GM12878 (cell line): ENCODE data around the gene ETV1. TPM values are rescaled to one million over a fixed set of nuclear protein-coding genes. Genes with fewer than 3 reads are reported as not detected.

Experiments used
- ATAC-seq: fragments of 200-7000 bp; cut with Tn5 transposase; 3 replicates; pipeline ENCODE4 v1.9.1; 2020; ENCODE audit warnings: mild to moderate bottlenecking, moderate library complexity
- BruUV-seq: library from RNA; stranded (reverse); fragments of 400-500 nt; replicated peaks from 2 replicates; lab custom pipeline; 2021; lab: Mats Ljungman, UMichigan
- CTCF ChIA-PET: fragments of 300-600 bp; sonication (Branson Sonifier 250); formaldehyde crosslinking; extraction: SDS; loops from one replicate; lab custom pipeline; 2021; ENCODE audit warnings: inconsistent platforms; lab: Yijun Ruan, JAX
- POLR2A ChIA-PET: fragments of 350-600 bp; formaldehyde crosslinking; extraction: SDS; loops from one replicate; lab custom pipeline; 2021; ENCODE audit warnings: inconsistent platforms; lab: Charles Lee
- RAD21 ChIA-PET: fragments of 300-600 bp; sonication (Branson Sonifier 250); formaldehyde crosslinking; loops from one replicate; lab custom pipeline; 2023; ENCODE audit warnings: antibody characterized with exemption; ENCODE audit not compliant: unreplicated experiment; lab: Charles Lee
- SMC1A ChIA-PET: fragments of 300-600 bp; sonication (Branson Sonifier 250); formaldehyde crosslinking; loops from one replicate; lab custom pipeline; 2023; ENCODE audit not compliant: unreplicated experiment, uncharacterized antibody; lab: Charles Lee
- DNase-seq: peaks from one replicate; pipeline ENCODE4 v3.0.0-alpha.2; 2011; ENCODE audit warnings: low read depth, low spot score
- FAIRE-seq: peaks from 3 replicates; lab custom pipeline; 2011; peaks lifted over from hg19 to GRCh38; lab: Jason Lieb, UNC
- H2AFZ ChIP-seq: 2 replicates; pipeline ENCODE4 v1.6.0; 2011; ENCODE audit warnings: low read depth, low read length, control low read depth; ENCODE audit not compliant: control insufficient read depth
- H3K27ac ChIP-seq: 2 replicates; pipeline ENCODE4 v1.5.1; 2011; ENCODE audit warnings: control low read depth; ENCODE audit not compliant: control insufficient read depth, insufficient read depth
- H3K27me3 ChIP-seq, 2 experiments: replicated peaks in 1 of 2; 2 replicates each; pipeline versions ENCODE4 v1.6.0 to v1.6.1; 2011; ENCODE audit warnings: low read length in 1 of 2; ENCODE audit not compliant: control insufficient read depth in 2 of 2, insufficient read depth in 2 of 2
- H3K36me3 ChIP-seq, 2 experiments: 2 replicates each; pipeline ENCODE4 v1.5.1; 2011; ENCODE audit warnings: low read length in 1 of 2; ENCODE audit not compliant: control insufficient read depth in 2 of 2, insufficient read depth in 2 of 2
- H3K4me1 ChIP-seq: 2 replicates; pipeline ENCODE4 v1.6.1; 2011; ENCODE audit warnings: mild to moderate bottlenecking, low read length, moderate library complexity, mixed read lengths; ENCODE audit not compliant: control insufficient read depth, insufficient read depth
- H3K4me2 ChIP-seq: 2 replicates; pipeline ENCODE4 v1.6.0; 2011; ENCODE audit warnings: control low read depth; ENCODE audit not compliant: control insufficient read depth, insufficient read depth
- H3K4me3 ChIP-seq: fragments of 200-600 bp; sonication (generic); 2 replicates; pipeline ENCODE4 v1.5.1; 2016
- H3K79me2 ChIP-seq: 2 replicates; pipeline ENCODE4 v1.6.0; 2011; ENCODE audit warnings: low read length; ENCODE audit not compliant: control insufficient read depth, insufficient read depth
- H3K9ac ChIP-seq: 2 replicates; pipeline ENCODE4 v1.8.0; 2011; ENCODE audit warnings: low read length, control low read depth, mixed read lengths; ENCODE audit not compliant: control insufficient read depth, insufficient read depth
- H3K9me3 ChIP-seq: replicated peaks from 3 replicates; pipeline ENCODE4 v1.5.1; 2011; ENCODE audit warnings: mild to moderate bottlenecking, low read length; ENCODE audit not compliant: control insufficient read depth, insufficient read depth
- H4K20me1 ChIP-seq: 2 replicates; pipeline ENCODE4 v1.6.0; 2011; ENCODE audit not compliant: control insufficient read depth, insufficient read depth
- CBFB ChIP-seq: IDR thresholded peaks from 2 replicates; pipeline ENCODE4 v1.6.1; 2016; ENCODE audit warnings: antibody characterized with exemption, low read depth
- EP300 ChIP-seq, 2 experiments: fragments of 150-350 bp in 1 of 2; IDR thresholded peaks; 2 replicates each; pipeline ENCODE4 v1.6.1; 2011 to 2012; ENCODE audit warnings: low read depth in 2 of 2, low read length in 2 of 2, borderline replicate concordance in 1 of 2, improper control_type of control experiment in 1 of 2, inconsistent platforms in 1 of 2; ENCODE audit not compliant: control insufficient read depth in 1 of 2
- NR2C2 ChIP-seq: IDR thresholded peaks from 2 replicates; pipeline ENCODE4 v1.6.1; 2011; ENCODE audit warnings: borderline replicate concordance, low read depth; ENCODE audit not compliant: control insufficient read depth, insufficient read length
- NR2F1 ChIP-seq: fragments of 450-650 bp; conservative IDR thresholded peaks from 2 replicates; pipeline ENCODE4 v1.6.1; 2017; ENCODE audit warnings: mild to moderate bottlenecking
- SRF ChIP-seq, 2 experiments: IDR thresholded peaks; 2 replicates each; pipeline ENCODE4 v1.6.1; 2011; ENCODE audit warnings: low read depth in 2 of 2, low read length in 2 of 2, mild to moderate bottlenecking in 1 of 2, moderate library complexity in 1 of 2
- ZBTB33 ChIP-seq: fragments of 450-650 bp; IDR thresholded peaks from 2 replicates; pipeline ENCODE4 v1.6.1; 2017; ENCODE audit warnings: mild to moderate bottlenecking
- ZNF217 ChIP-seq: fragments of 450-650 bp; IDR thresholded peaks from 2 replicates; pipeline ENCODE4 v1.6.1; 2017; ENCODE audit warnings: antibody characterized with exemption, mild to moderate bottlenecking
- WGBS: methylation state at CpG from one replicate; pipeline ENCODE4 v1.1.6; 2016; ENCODE audit warnings: low lambda C conversion rate; ENCODE audit not compliant: insufficient replicate concordance, insufficient coverage; ENCODE audit errors: missing lambda C conversion rate; 5-methylcytosine and 5-hydroxymethylcytosine counted together
- in situ Hi-C: fragments of 300-500 bp; cut with MboI; formaldehyde crosslinking; loops from 9 replicates; pipeline ENCODE4 v1.14.3; 2018; ENCODE audit warnings: mixed read lengths
- intact Hi-C: fragments of 100-400 bp; cut with micrococcal nuclease; formaldehyde crosslinking; loops from one replicate; pipeline ENCODE4 v1.14.2; 2022; ENCODE audit not compliant: unreplicated experiment
- polyA plus RNA-seq, 11 experiments: library from polyadenylated mRNA; depleted of rRNA in 4 of 11; unstranded in 6 of 11; stranded (reverse) in 5 of 11; fragments of >200 nt; fragmentation: Nextera tagmentation in 4 of 11; fragmentation: Illumina TruSeq in 1 of 11; extraction: Ambion mirVana in 4 of 11; extraction: Trizol in 1 of 11; gene quantifications; 1 replicate in 1 of 11; 2 replicates in 10 of 11; pipeline versions ENCODE4 v1.2.1 to v1.2.3, GENCODE V29; 2011 to 2016; ENCODE audit warnings: inconsistent platforms in 2 of 11, missing spikeins in 2 of 11, low read depth in 1 of 11
- total RNA-seq, 4 experiments: library from RNA; depleted of rRNA in 3 of 4; stranded (reverse); fragments of >200 nt in 3 of 4; fragmentation: Illumina TruSeq in 1 of 4; extraction: Trizol in 1 of 4; gene quantifications; 2 replicates each; pipeline versions ENCODE4 v1.2.1 to v1.2.3, GENCODE V29; 2013 to 2021
- TF ChIP-seq, protein P1 (sequence below): fragments of 450-650 bp; IDR thresholded peaks from 2 replicates; pipeline ENCODE4 v1.6.1; 2014; ENCODE audit warnings: mild to moderate bottlenecking
- TF ChIP-seq, protein P2 (sequence below): fragments of 450-650 bp; IDR thresholded peaks from 2 replicates; pipeline ENCODE4 v1.6.1; 2018; ENCODE audit warnings: borderline replicate concordance, mild to moderate bottlenecking; ENCODE audit not compliant: partially characterized antibody
- TF ChIP-seq, protein P3 (sequence below): fragments of 450-650 bp; formaldehyde crosslinking; IDR thresholded peaks from 2 replicates; pipeline ENCODE4 v1.5.0; 2022; ENCODE audit warnings: mild to moderate bottlenecking, missing genetic modification characterization

ETV1 gene
- total and polyA plus RNA-seq, 10 of the 15 experiments (the other 5 are each of a cell fraction or from before 2014, with no cell fraction given), result 0.03 to 9.3 (median 0.16) TPM; not detected in 4

- Histone ChIP-seq H3K4me2 (no peak overlapping the region), H3K27me3 (no peaks in the 10 kb centered on the region), H3K36me3 (no peaks in the 10 kb centered on the region), H3K4me3 (no peak overlapping the region), H3K79me2 (no peaks in the 10 kb centered on the region), H4K20me1 (no peaks in the 10 kb centered on the region), H3K9ac (no peak overlapping the region), H3K9me3 (no peaks in the 10 kb centered on the region), H2AFZ (no peak overlapping the region), H3K27ac (no peak overlapping the region), H3K4me1 (no peaks in the 10 kb centered on the region)
- ChIA-PET RAD21 (no interaction called here), SMC1A (interaction anchor here (0.7 to 1.0 kb wide), 2 partner anchors 12 to 80 kb away, joined by 3 read pairs; no protein-coding TSS in a partner anchor), POLR2A (no interaction called here), CTCF (interaction anchor here (1.8 kb wide), 1 partner anchor 49 kb away, joined by 4 read pairs; no protein-coding TSS in a partner anchor)
- BruUV-seq, result no TSS peak
- TF ChIP-seq, protein P1, sequence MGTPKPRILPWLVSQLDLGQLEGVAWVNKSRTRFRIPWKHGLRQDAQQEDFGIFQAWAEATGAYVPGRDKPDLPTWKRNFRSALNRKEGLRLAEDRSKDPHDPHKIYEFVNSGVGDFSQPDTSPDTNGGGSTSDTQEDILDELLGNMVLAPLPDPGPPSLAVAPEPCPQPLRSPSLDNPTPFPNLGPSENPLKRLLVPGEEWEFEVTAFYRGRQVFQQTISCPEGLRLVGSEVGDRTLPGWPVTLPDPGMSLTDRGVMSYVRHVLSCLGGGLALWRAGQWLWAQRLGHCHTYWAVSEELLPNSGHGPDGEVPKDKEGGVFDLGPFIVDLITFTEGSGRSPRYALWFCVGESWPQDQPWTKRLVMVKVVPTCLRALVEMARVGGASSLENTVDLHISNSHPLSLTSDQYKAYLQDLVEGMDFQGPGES, result no peak
- TF ChIP-seq ZBTB33 (no peak), EP300 (IDR thresholded peaks at IDR 0.05; ENCODE audit: borderline replicate concordance in 1 of 2, control insufficient read depth in 1 of 2, low read depth in 2 of 2, low read length in 2 of 2) (no peak), CBFB (no peak), SRF (IDR thresholded peaks at IDR 0.05; ENCODE audit: low read depth in 2 of 2, low read length in 2 of 2) (no peak), NR2F1 (no peak), ZNF217 (no peak), NR2C2 (no peak)
- TF ChIP-seq, protein P2, sequence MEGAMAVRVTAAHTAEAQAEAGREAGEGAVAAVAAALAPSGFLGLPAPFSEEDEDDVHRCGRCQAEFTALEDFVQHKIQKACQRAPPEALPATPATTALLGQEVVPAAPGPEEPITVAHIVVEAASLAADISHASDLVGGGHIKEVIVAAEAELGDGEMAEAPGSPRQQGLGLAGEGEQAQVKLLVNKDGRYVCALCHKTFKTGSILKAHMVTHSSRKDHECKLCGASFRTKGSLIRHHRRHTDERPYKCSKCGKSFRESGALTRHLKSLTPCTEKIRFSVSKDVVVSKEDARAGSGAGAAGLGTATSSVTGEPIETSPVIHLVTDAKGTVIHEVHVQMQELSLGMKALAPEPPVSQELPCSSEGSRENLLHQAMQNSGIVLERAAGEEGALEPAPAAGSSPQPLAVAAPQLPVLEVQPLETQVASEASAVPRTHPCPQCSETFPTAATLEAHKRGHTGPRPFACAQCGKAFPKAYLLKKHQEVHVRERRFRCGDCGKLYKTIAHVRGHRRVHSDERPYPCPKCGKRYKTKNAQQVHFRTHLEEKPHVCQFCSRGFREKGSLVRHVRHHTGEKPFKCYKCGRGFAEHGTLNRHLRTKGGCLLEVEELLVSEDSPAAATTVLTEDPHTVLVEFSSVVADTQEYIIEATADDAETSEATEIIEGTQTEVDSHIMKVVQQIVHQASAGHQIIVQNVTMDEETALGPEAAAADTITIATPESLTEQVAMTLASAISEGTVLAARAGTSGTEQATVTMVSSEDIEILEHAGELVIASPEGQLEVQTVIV, result no peak
- TF ChIP-seq, protein P3, sequence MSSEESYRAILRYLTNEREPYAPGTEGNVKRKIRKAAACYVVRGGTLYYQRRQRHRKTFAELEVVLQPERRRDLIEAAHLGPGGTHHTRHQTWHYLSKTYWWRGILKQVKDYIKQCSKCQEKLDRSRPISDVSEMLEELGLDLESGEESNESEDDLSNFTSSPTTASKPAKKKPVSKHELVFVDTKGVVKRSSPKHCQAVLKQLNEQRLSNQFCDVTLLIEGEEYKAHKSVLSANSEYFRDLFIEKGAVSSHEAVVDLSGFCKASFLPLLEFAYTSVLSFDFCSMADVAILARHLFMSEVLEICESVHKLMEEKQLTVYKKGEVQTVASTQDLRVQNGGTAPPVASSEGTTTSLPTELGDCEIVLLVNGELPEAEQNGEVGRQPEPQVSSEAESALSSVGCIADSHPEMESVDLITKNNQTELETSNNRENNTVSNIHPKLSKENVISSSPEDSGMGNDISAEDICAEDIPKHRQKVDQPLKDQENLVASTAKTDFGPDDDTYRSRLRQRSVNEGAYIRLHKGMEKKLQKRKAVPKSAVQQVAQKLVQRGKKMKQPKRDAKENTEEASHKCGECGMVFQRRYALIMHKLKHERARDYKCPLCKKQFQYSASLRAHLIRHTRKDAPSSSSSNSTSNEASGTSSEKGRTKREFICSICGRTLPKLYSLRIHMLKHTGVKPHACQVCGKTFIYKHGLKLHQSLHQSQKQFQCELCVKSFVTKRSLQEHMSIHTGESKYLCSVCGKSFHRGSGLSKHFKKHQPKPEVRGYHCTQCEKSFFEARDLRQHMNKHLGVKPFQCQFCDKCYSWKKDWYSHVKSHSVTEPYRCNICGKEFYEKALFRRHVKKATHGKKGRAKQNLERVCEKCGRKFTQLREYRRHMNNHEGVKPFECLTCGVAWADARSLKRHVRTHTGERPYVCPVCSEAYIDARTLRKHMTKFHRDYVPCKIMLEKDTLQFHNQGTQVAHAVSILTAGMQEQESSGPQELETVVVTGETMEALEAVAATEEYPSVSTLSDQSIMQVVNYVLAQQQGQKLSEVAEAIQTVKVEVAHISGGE (CRISPR knock-in tag), result no peak
- WGBS, result 0% methylated on average over 2 of the region's 2 CpGs
- no peak for DNase-seq
- FAIRE-seq, result no peak
- ATAC-seq, result no peak
- intact Hi-C loops (no loop called here), in situ Hi-C loops (no loop called here)
These were observed 77.6 kb downstream of the ETV1 start for GRCh38 chr7:13911909-13912308.
